ENCODE measurements around the gene NIPA2.

Gene NIPA2

GRCh38 chr15:22874966-22875365 lies 36.5 kb downstream of the NIPA2 start:
- in situ Hi-C loops (cut with MboI; ENCODE audit: low sequenced_read_pairs) = no loop called here

GRCh38 chr15:22877117-22877516 lies 38.7 kb downstream of the NIPA2 start:
- in situ Hi-C loops (cut with MboI; ENCODE audit: low sequenced_read_pairs) = no loop called here

GRCh38 chr15:22877607-22878006 lies 39.1 kb downstream of the NIPA2 start:
- in situ Hi-C loops (cut with MboI; ENCODE audit: low sequenced_read_pairs) = no loop called here

GRCh38 chr15:22878103-22878502 lies 39.6 kb downstream of the NIPA2 start:
- in situ Hi-C loops (cut with MboI; ENCODE audit: low sequenced_read_pairs) = no loop called here

- in situ Hi-C loops (cut with MboI; ENCODE audit: low sequenced_read_pairs) = loop anchor here (10.0 kb wide), 1 partner anchor 64 kb away; no protein-coding TSS in a partner anchor
Measured at GRCh38 chr15:22880068-22880980, 41.9 kb downstream of the NIPA2 start.

- in situ Hi-C loops (cut with MboI; ENCODE audit: low sequenced_read_pairs) = loop anchor here (10.0 kb wide), 1 partner anchor 64 kb away; no protein-coding TSS in a partner anchor
Measured at GRCh38 chr15:22880981-22881738, 42.7 kb downstream of the NIPA2 start.

- in situ Hi-C loops (cut with MboI; ENCODE audit: low sequenced_read_pairs) = loop anchor here (10.0 kb wide), 1 partner anchor 63 kb away; no protein-coding TSS in a partner anchor
Measured at GRCh38 chr15:22881739-22882440, 43.4 kb downstream of the NIPA2 start.

DNA sequence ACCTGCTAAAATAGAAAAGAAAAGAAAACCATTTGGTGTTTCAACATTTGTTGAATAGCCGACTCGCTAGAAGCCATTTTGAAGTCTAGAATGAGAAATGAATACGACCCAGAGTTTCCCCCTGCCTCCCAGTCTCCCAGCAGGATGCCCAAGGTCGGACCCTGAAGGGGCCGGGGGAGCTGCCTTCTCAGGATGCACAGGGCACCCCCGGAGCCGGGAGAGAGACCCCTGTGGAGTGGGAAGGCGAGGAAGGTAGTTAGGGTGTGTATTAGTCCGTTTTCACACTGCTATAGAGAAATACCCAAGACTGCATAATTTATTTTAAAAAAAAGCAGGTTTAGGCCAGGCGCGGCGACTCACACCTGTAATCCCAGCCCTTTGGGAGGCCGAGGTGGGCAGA lies 44.7 kb downstream of the NIPA2 start:
- in situ Hi-C loops (cut with MboI; ENCODE audit: low sequenced_read_pairs) = loop anchor here (10.0 kb wide), 1 partner anchor 62 kb away; no protein-coding TSS in a partner anchor

DNA sequence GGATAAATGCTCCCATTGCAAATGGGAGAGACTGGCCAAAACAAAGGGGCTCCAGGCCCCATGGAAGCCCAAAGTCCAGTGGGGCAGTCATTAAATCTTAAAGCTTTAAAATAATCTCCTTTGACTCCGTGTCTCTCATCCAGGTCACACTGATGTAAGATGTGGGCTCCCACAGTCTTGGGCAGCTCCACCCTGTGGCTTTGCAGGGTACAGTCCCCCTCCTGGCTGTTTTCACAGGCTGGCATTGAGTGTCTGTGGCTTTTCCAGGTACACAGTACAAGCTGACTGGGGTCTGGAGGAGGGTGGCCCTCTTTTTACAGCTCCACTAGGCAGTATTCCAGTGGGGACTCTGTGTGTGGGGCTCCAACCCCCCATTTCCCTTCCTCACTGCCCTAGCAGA lies 45.9 kb downstream of the NIPA2 start:
- in situ Hi-C loops (cut with MboI; ENCODE audit: low sequenced_read_pairs) = loop anchor here (10.0 kb wide), 1 partner anchor 60 kb away; no protein-coding TSS in a partner anchor

DNA sequence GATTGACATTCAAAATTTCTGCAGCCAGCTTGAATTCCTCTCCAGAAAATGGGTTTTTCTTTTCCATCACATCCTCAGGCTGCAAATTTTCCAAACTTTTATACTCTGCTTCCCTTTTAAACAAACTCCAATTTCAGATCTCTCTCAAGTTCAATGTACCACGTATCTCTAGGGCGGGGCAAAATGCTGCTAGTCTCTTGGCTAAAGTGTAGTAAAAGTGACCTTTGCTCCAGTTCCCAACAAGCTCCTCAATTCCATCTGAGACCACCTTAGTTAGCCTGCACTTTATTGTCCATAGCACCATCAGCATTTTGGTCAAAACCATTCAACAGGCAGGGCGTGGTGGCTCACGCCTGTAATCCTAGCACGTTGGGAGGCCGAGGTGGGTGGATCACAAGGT lies 46.7 kb downstream of the NIPA2 start:
- in situ Hi-C loops (cut with MboI; ENCODE audit: low sequenced_read_pairs) = loop anchor here (10.0 kb wide), 1 partner anchor 60 kb away; no protein-coding TSS in a partner anchor

GRCh38 chr15:22887157-22887951 lies 48.9 kb downstream of the NIPA2 start:
- in situ Hi-C loops (cut with MboI; ENCODE audit: low sequenced_read_pairs) = loop anchor here (10.0 kb wide), 1 partner anchor 57 kb away; no protein-coding TSS in a partner anchor

- in situ Hi-C loops (cut with MboI; ENCODE audit: low sequenced_read_pairs) = loop anchor here (10.0 kb wide), 1 partner anchor 57 kb away; no protein-coding TSS in a partner anchor
Measured at GRCh38 chr15:22888120-22888859, 49.8 kb downstream of the NIPA2 start.

DNA sequence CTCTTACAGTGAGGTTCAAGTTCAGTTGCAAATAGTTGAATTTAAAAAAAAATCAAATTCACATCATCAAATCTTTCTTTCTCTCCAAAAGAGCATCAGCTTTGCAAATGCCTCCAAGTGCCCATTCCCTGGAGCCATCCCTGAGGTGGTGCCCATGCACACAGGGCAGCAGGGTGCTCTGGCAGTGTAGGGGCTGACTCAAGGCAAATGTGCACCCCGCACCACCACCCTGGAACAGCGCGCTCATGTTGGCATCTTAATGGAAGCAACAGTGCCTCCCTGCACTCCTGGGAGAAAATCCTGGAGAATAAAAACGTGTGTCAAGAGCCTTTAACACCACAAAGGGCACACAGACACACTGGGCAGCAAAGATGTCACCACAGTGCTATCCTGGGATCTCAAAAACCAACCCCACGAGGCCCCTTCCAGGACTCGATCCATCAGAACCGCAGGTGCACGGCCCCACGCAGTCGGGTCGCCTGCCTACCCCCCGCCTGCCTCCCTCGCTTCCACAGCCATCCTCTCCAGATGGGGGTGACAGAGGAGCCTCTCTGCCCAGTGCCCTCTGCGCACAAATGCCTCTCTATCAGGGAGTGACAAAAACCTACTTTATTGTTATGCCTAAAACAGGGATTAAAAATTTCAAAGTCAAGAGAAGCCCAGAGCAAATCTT lies 50.8 kb downstream of the NIPA2 start:
- in situ Hi-C loops (cut with MboI; ENCODE audit: low sequenced_read_pairs) = loop anchor here (10.0 kb wide), 1 partner anchor 56 kb away; no protein-coding TSS in a partner anchor

DNA sequence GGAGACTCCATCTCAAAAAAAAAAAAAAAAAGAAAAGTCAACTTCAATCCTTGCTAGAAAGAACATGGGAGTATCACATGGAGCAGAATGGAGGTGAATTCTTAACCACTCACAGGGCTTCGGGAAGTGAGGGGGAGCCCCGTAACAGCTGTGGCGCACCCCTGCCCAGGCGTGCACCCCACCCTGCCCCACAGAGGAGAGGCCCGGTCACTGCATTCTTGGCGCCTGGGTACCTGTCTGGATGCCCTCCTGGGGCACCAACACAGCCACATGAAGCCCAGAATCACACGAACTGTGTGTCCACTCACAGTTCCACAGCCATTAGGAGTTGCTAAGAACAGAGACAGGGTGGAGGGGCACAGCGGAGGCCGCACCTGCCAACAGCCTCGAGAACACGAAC lies 51.8 kb downstream of the NIPA2 start:
- in situ Hi-C loops (cut with MboI; ENCODE audit: low sequenced_read_pairs) = no loop called here

GRCh38 chr15:22891426-22892210 lies 53.2 kb downstream of the NIPA2 start:
- in situ Hi-C loops (cut with MboI; ENCODE audit: low sequenced_read_pairs) = no loop called here

DNA sequence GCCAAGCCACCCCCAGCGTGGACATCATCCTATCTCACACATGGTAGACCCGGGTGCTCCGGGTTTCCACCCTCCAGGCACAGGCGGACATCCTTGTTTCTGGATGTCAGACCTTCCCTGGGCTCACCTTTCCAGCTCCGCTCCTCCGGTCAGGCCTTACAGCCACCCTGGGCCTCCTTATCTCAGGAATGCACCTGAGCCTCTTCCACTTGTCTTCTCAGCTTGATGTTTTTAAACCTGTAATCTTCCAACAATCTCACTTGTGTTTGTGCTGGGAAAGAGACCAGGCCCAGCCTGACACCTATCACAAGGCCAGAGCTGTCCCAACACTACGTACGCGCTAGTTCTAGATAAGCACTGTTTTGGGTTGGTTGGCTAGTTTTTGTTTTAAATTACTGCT lies 53.9 kb downstream of the NIPA2 start:
- in situ Hi-C loops (cut with MboI; ENCODE audit: low sequenced_read_pairs) = no loop called here

- in situ Hi-C loops (cut with MboI; ENCODE audit: low sequenced_read_pairs) = no loop called here
Measured at GRCh38 chr15:22893081-22893480, 54.6 kb downstream of the NIPA2 start.

- in situ Hi-C loops (cut with MboI; ENCODE audit: low sequenced_read_pairs) = no loop called here
Measured at GRCh38 chr15:22893881-22894280, 55.4 kb downstream of the NIPA2 start.
